Activated T-helper 1 cell treated with anti-CD3 and anti-CD28 coated beads, Interleukin-2, amount 50 U/mL, for 16 hours (primary cell): ENCODE results near the gene BAX.

Experiments
- DNase-seq, 2 donors: peaks; one replicate each; pipeline ENCODE4 v3.0.0-alpha.2; 2020; ENCODE audit warnings: low read depth in 1 of 2, low spot score in 1 of 2

BAX gene

DNA sequence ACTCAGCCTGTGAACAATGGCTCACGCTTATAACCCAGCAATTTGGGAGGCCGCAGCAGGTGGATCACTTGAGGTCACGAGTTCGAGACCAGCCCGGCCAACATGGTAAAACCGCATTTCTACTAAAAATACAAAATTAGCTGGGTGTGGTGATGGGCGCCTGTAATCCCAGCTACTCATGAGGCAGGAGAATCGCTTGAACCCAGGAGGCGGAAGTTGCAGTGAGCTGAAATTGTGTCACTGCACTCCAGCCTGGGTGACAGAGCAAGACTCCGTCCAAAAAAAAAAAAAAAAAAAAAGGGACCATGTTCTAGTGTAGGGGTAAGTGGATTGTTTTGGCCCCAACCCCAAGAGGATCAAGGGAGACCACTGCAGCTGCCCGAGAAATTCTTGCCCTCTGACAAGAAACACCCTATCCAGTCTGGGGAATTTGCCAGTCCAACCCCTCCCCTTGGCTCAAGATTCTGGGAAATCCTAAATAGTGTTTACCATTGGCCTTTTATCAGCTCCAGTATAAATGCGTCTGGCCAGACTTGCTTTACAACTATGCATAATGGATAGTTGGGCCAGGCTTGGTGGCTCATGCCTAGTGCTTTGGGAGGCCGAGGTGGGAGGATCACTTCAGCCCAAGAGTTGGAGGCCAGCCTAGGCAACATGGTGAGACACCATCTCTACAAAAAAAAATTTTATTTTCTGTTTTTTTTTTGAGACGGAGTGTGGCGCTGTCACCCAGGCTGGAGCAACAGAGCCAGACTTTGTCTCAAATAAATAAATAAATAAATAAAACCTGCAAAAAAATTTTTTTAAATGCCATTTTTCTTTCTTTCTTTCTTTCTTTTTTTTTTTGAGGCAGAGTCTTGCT is 26.3 kb upstream of the BAX start:
- no peak for DNase-seq

DNA sequence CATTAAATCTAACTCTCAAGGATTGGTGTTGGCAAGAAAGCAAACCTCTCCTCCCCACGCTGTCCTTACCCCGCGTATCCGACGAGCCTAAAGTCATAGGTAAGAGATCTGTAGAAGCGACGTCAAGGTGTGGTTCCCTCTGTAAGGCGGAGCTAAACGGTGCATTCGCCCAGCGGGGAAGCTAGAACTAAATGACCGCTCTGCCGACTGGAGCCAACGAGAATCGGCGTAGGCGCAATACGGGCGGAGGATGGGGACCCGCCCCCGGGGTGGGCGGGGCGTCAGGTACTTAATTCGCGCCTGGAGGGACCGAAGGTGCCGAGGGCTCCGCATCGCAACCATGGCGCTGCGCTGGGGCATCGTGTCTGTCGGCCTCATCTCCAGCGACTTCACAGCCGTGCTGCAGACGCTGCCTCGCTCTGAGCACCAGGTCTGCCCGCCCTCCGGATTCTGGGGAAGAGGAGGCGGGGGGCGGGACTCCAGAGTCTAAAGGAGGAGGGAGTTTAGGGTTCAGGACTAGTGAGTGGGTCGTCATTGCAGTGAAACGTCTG is 21.2 kb upstream of the BAX start, which contains the start of gene DHDH:
TSS of gene DHDH (plus strand) at position 318 of the 551 bp plus-strand sequence. CDS start at position 341, 23 bp downstream.
- peak; percentile 75 to 78 for DNase-seq

DNA sequence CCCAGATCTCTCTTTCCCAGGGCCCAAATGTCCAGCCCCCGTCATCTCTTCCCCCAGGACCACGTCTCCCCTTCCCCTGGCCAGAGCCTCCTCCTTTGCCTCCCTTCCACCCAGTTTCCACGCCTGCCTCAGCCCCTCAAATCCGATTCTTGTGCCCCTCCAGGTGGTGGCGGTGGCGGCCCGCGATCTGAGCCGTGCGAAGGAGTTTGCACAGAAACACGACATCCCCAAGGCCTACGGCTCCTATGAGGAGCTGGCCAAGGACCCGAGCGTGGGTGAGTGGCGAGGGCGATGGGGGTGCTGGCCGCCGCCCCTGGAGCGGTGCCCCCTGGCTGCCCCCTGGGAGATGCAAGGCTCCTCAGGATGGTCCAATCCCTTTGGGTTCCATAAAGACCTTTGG is 19.8 kb upstream of the BAX start:
- no peak for DNase-seq

DNA sequence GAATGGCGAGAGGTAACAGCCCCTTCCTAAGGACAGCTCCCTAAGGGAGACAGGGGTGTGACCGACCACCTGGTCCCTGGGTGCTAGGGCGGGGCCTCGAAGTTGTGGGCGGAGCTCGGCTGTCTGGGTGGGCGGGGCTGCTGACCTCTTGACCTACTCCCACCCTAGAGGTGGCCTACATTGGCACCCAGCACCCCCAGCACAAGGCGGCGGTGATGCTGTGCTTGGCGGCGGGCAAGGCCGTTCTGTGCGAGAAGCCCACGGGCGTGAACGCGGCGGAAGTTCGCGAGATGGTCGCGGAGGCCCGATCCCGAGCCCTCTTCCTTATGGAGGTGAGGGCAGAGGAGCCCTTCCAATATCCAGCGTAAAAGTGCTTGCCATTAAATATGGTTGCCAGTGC is 18.8 kb upstream of the BAX start:
- DNase-seq: no peak

DNA sequence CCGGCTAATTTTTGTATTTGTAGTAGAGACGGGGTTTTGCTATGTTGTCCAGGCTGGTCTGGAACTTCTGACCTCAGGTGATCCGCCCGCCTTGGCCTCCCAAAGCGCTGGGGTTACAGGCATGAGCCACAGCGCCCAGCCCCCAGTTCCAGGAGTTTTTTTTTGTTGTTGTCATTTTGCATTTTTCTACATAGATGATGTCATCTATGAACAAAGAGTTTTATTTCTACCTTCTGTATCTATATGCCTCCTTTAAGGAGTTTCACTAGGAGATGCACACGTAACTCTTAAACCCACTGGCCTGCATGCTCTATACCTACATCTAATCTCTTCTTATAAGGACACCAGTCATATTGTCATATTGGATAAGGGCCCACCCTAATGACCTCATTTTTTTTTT is 16.4 kb upstream of the BAX start:
- no peak for DNase-seq

DNA sequence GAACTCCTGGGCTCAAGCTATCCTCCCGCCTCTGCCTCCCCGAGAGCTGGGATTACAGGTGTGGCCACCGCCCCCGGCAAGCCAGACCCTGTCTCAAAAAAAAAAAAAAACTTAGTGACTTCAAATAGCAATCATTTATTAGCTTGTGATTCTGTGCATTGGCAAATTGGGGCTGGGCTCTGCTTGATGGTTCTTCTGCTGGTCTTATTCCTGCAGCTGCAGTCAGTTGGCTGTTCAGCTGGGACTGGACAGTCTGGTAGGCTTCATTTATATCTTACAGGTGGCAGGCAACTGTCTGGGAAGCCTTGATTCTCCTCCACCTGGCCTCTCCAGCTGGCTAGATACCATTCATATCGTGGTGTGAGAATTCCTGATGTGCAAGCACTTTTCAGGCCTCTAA is 13.8 kb upstream of the BAX start:
- DNase-seq: no peak

DNA sequence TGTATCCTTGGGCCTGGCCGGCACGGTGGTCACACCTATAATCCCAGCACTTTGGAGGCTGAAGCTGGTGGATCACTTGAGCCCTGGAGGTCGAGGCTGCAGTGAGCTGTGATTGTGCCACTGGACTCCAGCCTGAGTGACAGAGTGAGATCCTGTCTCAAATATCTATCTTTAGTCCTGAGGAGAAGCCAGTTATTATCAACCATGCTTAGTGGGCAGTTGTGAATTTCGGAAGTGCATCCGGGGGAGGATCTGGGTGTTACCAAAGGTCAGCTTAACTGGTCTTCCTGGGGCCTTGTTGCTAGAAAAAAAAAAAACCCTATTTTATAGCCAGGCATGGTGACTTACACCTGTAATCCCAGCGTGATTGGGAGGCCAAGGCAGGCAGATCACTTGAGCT is 11.6 kb upstream of the BAX start:
- no peak for DNase-seq

DNA sequence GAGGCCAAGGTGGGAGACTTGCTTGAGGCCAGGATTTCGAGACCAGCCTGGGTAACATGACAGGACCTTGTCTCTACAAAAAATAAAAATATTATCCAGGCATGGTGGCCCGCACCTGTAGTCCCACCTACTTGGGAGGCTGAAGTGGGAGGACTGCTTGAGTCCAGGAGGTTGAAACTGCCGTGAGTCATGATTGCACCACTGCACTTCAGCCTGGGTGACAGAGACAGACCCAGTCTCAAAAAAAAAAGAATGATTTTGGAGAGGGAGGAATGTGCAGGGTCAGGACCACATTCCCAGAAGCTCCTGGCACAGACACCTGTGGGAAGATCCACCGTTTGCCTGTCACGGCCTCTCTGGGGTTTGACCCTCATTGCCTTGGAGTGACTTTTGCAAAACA is 9.3 kb upstream of the BAX start:
- DNase-seq: no peak

DNA sequence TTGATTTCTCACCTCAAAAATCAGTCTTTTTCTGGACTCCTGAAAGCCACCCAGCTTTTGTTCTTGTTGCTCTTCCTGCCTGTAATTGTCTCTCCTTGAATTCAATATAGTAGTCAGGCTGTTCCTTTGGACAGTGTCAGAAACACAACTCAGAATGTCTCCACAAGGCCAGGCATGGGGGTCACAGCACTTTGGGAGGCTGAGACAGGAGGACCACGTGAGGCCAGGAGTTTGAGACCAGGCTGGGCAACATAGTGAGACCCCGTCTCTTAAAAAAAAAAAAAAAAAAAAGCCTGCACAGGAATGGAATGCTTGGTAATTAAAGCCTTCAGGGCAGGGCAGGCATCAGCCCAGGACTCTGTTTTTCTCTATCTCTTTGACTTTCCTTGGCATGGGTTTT is 8.9 kb upstream of the BAX start:
- DNase-seq: no peak

DNA sequence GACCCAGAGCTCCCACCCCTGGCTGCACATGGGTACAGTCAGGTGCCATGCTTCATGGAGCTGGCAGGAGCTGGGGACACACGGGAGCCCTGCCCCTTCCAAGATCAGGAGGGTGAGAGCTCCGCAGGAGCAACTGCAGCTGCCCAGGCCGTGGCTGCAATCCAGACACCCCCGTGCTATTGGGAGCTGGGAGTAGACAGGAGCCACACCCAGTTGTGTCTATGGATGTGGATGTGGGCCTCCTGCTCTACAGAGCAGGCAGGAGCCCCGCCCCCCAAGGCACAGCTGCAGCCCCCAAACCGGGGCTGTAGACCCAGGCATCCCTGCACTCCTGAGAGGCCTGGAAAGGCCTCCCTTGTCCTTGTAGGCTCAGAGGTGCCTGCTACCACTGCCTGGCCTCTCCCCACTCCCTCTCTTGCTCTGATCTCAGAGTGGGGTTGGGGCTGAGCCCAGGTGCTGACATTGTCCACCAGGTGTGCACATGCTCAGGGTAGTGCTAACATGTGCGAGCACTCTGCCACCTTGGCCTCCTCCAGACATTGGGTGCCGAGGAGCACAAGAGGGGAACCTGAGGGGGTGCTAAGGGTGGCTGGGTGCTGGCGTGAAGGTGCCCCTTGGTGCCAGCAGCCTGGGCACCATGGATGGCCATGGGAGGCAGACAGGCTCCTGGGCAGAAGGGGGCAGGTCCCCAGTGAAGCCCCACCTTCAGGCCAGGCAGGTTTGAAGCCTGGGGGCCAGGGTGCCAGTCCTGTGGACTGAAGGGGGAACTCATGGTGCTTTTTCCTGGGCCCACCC is 8.0 kb upstream of the BAX start:
- DNase-seq: no peak

DNA sequence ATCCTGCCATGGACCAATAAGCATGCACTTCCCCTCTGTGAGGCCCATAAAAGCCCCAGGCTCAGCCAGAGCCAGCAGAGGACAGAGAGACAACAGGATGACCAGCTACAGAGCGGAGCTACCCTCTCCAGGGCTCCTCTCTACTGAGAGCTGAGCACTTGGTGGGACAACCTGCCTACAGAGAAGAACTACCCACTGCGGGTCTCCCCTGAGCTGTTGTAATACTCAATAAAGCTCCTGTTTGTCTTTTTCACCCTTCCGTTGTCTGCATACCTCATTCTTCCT is 7.5 kb upstream of the BAX start:
- DNase-seq: no peak

DNA sequence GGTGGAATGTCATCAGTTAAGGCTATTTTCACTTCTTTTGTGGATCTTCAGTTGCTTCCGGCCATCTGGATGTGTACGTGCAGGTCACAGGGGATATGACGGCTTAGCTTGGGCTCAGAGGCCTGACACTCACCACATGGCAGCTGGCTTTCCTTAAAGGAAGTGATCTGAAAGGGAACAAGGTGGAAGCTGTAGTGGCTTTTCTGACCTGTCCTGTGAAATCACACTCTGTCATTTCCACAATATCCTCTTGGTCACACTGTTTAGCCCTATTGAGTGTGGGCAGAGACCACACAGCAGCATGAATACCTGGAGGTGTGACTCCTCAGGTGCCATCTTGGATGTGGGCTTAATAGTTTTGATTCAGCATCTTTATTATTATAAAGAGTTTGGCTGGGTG is 4.5 kb upstream of the BAX start:
- DNase-seq: no peak

DNA sequence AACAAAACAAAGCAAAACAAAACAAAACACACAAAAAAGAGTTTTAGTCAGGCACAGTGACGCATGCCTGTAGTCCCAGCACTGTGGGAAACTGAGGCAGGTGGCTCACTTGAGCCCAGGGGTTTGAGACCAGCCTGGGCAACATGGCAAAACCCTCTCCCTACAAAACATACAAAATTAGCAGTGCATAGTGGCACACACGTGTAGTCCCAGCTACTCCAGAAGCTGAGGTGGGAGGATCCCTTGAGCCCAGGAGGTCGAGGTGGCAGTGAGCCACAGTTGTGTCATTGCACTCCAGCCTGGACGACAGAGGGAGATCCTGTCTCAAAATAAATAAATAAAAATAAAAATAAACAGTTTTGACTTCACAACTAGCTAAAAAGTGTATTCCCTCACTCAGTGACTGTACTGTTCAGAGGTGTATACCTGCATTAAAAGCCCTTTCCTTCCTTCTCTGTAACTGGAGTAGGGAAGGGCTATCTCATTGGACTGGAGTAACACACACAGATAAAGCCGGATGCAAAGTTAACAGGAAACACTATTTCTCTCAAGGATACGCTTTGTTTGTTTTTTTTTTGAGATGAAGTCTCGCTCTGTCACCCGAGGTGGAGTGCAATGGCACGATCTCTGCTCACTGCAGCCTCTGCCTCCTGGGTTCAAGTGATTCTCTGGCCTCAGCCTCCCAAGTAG is 3.7 kb upstream of the BAX start:
- DNase-seq: no peak

DNA sequence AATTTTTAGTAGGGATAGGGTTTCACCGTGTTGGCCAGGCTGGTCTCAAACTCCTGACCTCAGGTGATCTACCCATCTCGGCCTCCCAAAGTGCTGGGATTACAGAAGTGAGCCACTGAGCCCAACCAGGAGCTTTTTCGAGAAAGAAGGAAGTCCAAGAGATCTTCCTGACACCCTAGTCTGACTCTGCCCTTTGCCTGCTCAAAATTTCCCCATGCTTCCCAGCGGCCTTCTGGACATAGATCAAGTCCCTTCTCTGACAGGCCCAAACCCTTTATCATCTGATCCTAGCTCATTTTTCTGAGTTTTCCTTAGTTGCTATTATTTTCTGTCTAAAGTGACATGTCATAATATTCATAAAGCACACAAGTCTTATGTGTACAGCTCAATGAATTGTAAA is 1.5 kb upstream of the BAX start:
- no peak for DNase-seq

DNA sequence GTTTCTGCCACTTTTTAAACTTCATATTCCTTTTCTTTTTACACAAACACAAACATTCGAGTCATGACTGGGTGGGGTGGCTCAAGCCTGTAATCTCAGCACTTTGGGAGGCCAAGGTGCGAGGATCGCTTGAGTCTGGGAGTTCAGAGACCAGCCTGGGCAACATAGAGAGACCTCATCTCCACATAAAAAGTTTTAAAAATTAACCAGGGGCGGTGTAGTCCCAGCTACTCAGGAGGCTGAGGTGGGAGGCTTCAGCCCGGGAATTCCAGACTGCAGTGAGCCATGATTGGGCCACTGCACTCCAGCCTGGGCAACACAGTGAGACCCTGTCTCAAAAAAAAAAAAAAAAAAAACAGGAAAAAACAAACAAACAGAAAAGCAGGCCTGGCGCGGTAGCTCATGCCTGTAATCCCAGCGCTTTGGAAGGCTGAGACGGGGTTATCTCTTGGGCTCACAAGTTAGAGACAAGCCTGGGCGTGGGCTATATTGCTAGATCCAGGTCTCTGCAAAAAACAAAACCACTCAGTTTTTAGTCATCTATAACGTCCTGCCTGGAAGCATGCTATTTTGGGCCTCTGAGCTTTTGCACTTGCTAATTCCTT is 583 bp upstream of the BAX start:
- DNase-seq: no peak

DNA sequence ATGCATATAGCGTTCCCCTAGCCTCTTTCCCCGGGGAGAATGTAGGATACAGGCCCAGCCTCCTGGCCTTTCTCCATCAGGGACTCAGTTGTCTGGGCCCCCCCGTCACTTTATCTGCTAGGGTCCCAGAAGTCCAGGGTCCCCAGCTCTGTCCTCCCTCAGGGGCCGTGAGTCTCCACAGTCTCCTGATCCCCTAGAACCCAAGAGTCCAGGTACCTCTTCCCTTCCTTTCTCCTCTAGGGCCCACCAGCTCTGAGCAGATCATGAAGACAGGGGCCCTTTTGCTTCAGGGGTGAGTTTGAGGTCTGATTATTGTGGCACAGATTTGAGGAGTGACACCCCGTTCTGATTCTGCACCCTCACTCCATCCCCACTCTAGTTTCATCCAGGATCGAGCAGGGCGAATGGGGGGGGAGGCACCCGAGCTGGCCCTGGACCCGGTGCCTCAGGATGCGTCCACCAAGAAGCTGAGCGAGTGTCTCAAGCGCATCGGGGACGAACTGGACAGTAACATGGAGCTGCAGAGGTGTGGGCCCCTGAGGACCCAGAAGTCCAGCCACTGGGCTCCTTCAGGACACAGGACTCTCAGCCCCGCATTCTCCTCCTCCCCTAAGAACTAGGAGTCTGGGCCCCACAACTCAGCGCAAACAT is 758 bp downstream of the BAX start:
- no peak for DNase-seq

DNA sequence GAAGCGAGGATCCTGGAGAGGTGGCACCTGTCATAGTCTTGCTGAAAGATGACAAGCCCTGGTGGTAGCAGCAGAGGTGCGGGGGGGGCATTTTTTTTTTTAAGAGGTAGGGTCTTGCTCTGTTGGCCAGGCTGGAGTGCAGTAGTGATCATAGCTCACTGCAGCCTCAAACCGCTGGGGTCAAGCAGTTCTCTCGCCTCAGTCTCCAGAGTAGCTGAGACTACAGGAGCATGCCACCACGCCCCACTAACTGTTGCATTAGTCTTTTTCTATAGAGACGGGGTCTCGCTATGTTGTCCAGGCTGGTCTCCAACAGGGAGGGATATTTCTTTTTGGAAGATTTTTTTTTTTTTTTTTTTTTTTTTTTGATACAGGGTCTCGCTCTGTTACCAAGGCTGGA is 3.3 kb downstream of the BAX start:
- DNase-seq: no peak

DNA sequence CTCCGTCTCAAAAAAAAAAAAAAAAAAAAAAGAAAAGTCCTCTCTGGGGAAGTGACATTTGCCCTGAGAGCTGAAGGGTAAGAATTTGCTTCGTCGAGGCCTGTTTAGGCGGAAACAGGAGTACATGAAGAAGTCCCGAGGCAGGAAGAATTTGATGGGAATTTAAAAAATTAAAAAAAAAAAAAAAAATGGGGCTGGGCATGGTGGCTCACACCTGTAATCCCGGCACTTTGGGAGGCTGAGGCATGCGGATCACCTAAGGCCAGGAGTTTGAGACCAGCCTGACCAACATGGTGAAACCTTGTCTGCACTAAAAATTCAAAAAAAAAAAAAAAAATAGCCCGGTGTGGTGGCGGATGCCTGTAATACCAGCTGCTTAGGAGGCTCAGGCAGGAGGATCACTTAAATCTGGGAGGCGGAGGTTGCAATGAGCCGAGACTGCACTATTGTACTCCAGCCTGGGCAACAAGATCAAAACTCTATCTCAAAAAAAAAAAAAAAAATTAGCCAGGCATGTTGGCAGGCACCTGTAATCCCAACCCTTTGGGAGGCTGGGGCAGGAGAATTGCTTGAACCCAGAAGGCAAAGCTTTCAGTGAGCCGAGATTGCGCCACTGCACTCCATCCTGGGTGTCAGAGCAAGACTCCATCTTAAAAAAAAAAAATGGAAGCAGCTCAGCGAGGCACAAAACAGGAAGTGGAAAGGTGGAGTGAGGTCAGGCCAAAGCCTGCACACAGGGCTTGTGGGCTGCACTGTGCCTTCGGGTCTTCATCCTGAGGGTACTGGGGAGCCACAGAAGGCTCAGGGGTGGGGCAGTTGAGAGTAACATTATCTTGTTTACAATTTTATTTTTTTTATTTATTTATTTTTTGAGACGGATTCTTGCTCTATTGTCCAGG is 4.9 kb downstream of the BAX start:
- no peak for DNase-seq

DNA sequence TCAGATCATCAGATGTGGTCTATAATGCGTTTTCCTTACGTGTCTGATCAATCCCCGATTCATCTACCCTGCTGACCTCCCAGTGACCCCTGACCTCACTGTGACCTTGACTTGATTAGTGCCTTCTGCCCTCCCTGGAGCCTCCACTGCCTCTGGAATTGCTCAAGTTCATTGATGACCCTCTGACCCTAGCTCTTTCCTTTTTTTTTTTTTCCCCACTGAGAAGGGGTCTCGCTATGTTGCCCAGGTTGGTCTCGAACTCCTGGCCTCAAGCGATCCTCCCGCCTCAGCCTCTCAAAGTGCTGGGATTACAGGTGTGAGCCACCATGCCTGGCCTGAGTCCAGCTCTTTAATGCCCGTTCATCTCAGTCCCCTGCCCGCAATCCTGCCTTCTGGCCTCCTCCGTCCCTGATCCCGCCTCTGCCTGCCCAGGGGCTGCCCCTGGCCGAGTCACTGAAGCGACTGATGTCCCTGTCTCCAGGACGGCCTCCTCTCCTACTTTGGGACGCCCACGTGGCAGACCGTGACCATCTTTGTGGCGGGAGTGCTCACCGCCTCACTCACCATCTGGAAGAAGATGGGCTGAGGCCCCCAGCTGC is 6.5 kb downstream of the BAX start:
- DNase-seq: no peak

DNA sequence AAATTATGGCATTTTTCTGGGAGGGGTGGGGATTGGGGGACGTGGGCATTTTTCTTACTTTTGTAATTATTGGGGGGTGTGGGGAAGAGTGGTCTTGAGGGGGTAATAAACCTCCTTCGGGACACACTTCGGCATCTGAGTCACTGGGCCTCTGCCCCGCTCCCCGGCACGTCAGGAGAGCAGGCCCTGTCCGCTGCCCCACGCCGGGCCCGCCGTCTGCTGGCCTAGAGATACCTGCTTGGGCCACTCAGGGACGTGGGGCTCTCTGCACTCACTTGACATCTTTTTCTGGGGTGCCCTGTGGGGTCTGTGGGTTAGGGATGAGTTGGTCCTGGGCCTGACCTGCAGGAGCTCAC is 7.0 kb downstream of the BAX start:
- DNase-seq: no peak
